Glutamatergic neuron (in vitro differentiated cells): ENCODE results near the gene SLC30A3. TPM values are rescaled to one million over a fixed set of nuclear protein-coding genes. Genes with fewer than 3 reads are reported as not detected.

Source experiments
- DNase-seq: peaks from one replicate; pipeline ENCODE4 v3.0.0; 2022
- H3K27ac Mint-ChIP-seq: one replicate; pipeline ENCODE4 v1.8.0; 2020; ENCODE audit warnings: mild to moderate bottlenecking, mixed read lengths, inconsistent platforms; ENCODE audit not compliant: unreplicated experiment
- H3K27me3 Mint-ChIP-seq: one replicate; pipeline ENCODE4 v1.8.0; 2020; ENCODE audit warnings: mild to moderate bottlenecking, moderate library complexity, mixed read lengths, inconsistent platforms; ENCODE audit not compliant: unreplicated experiment
- H3K36me3 Mint-ChIP-seq: one replicate; pipeline ENCODE4 v1.8.0; 2020; ENCODE audit warnings: mild to moderate bottlenecking, mixed read lengths, inconsistent platforms; ENCODE audit not compliant: unreplicated experiment
- H3K4me1 Mint-ChIP-seq: one replicate; pipeline ENCODE4 v1.8.0; 2020; ENCODE audit warnings: mild to moderate bottlenecking, low read depth, mixed read lengths, inconsistent platforms; ENCODE audit not compliant: unreplicated experiment
- H3K4me3 Mint-ChIP-seq: one replicate; pipeline ENCODE4 v1.8.0; 2020; ENCODE audit warnings: mild to moderate bottlenecking, mixed read lengths, inconsistent platforms; ENCODE audit not compliant: unreplicated experiment
- H3K9me3 Mint-ChIP-seq: one replicate; pipeline ENCODE4 v1.8.0; 2020; ENCODE audit warnings: mild to moderate bottlenecking, moderate library complexity, mixed read lengths, inconsistent platforms; ENCODE audit not compliant: unreplicated experiment
- long read RNA-seq: library from polyadenylated mRNA; unstranded; transcript quantifications from one replicate; pipeline ENCODE4 v2.0.0, GENCODE V29; 2020; ENCODE audit not compliant: unreplicated experiment
- total RNA-seq: library from RNA; stranded (reverse); fragmentation: NEBNext Ultra II Directional; extraction: Animal tissue kit (Norgen Biotek cat#: 25700); gene quantifications from one replicate; pipeline ENCODE4 v1.2.1, GENCODE V29; 2021; ENCODE audit not compliant: unreplicated experiment
- TF ChIP-seq, protein P1 (sequence below): fragments of 200-600 bp; sonication (generic); IDR thresholded peaks from one replicate; pipeline ENCODE4 v1.5.0; 2021; ENCODE audit not compliant: partially characterized antibody, unreplicated experiment

SLC30A3 gene, protein sequence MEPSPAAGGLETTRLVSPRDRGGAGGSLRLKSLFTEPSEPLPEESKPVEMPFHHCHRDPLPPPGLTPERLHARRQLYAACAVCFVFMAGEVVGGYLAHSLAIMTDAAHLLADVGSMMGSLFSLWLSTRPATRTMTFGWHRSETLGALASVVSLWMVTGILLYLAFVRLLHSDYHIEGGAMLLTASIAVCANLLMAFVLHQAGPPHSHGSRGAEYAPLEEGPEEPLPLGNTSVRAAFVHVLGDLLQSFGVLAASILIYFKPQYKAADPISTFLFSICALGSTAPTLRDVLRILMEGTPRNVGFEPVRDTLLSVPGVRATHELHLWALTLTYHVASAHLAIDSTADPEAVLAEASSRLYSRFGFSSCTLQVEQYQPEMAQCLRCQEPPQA
- total RNA-seq = 1.3 TPM
- long read RNA-seq = 0 reads

- peaks cover 27% of the 10 kb centered on the region for H3K27me3 Mint-ChIP-seq
- no peak within 1 kb of the TSS for H3K27ac Mint-ChIP-seq
- H3K4me1 Mint-ChIP-seq = peaks cover 11% of the 10 kb centered on the region
- H3K9me3 Mint-ChIP-seq = peaks cover 4% of the 10 kb centered on the region
- TF ChIP-seq, protein P1, sequence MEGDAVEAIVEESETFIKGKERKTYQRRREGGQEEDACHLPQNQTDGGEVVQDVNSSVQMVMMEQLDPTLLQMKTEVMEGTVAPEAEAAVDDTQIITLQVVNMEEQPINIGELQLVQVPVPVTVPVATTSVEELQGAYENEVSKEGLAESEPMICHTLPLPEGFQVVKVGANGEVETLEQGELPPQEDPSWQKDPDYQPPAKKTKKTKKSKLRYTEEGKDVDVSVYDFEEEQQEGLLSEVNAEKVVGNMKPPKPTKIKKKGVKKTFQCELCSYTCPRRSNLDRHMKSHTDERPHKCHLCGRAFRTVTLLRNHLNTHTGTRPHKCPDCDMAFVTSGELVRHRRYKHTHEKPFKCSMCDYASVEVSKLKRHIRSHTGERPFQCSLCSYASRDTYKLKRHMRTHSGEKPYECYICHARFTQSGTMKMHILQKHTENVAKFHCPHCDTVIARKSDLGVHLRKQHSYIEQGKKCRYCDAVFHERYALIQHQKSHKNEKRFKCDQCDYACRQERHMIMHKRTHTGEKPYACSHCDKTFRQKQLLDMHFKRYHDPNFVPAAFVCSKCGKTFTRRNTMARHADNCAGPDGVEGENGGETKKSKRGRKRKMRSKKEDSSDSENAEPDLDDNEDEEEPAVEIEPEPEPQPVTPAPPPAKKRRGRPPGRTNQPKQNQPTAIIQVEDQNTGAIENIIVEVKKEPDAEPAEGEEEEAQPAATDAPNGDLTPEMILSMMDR = no peak
- peak; percentile 60 for DNase-seq
- peaks cover 5% of the 10 kb centered on the region for H3K36me3 Mint-ChIP-seq
- peak within 1 kb of the TSS; percentile 82 for H3K4me3 Mint-ChIP-seq
These were observed at the start of gene SLC30A3 for GRCh38 chr2:27262379-27263286. Gene SLC30A3, minus strand, starts transcription at chr2:27263047. Its CDS starts 141 bp downstream, at chr2:27262906.

GRCh38 chr2:27312152-27312551, 49.3 kb upstream of the SLC30A3 start:
- DNase-seq = no peak
- peaks cover 15% of the 10 kb centered on the region for H3K36me3 Mint-ChIP-seq
- H3K4me1 Mint-ChIP-seq = peaks cover 4% of the 10 kb centered on the region
- H3K27ac Mint-ChIP-seq = no peak overlapping the region
- no peaks in the 10 kb centered on the region for H3K9me3 Mint-ChIP-seq
- peaks cover 9% of the 10 kb centered on the region for H3K27me3 Mint-ChIP-seq
- H3K4me3 Mint-ChIP-seq = peak overlapping the region; percentile 15
- TF ChIP-seq, protein P1 = no peak

DNA sequence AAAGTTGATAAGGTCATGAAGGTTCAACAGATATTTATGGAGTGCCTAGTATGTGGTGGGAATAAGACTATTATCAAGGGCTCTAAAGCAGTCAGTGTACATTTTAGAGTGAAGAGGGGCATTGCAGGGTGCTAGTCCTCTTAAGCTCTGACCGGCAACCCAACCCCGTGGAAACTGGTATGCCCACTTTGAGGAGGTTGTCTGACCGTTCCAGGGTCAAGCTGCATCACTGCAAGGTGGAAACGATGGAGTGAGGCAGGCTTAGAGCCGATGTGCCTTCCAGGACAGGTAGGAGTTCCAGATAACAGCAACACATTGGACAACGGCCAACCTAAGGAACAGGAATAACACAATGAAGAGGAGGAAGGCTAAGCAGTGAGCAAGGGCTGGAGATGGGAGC, 46.8 kb upstream of the SLC30A3 start:
- DNase-seq = no peak
- TF ChIP-seq, protein P1 = no peak
- no peak overlapping the region for H3K27ac Mint-ChIP-seq
- no peak overlapping the region for H3K4me3 Mint-ChIP-seq
- H3K4me1 Mint-ChIP-seq = peaks cover 4% of the 10 kb centered on the region
- H3K9me3 Mint-ChIP-seq = peaks cover 2% of the 10 kb centered on the region
- peaks cover 13% of the 10 kb centered on the region for H3K36me3 Mint-ChIP-seq
- H3K27me3 Mint-ChIP-seq = peaks cover 12% of the 10 kb centered on the region

DNA sequence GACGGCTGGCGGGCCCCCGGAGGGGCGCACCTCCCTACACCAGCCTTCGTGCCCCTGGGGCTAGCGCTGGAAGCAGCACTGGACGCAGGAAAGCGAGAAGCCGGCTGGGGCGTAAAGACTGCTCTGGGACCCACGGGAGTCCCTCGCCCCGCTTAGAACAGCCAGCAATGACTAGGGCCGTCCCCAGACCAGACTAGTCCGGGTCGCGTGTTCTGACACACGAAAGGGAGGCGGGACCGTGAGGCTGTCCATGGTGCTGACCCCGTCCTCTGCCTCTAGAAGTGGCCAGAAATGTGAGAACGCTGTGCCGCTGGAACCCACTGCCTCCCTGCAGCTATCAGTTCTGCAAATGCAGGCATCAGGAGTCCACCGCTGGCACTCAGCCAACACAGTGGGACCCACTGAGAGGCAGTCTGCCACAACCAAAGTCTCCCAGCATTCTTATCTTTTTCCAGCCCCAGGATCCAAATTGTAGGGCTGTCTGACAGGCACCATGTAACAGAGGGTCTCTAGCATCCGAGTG, 45.6 kb upstream of the SLC30A3 start, which contains the start of gene UCN:
UCN (minus strand) TSS at position 87 of the 523 bp plus-strand sequence. CDS start 550 bp downstream, outside the sequence.
- peaks cover 9% of the 10 kb centered on the region for H3K36me3 Mint-ChIP-seq
- H3K4me3 Mint-ChIP-seq = peak within 1 kb of the TSS; percentile 30
- H3K9me3 Mint-ChIP-seq = peaks cover 2% of the 10 kb centered on the region
- H3K27me3 Mint-ChIP-seq = peaks cover 13% of the 10 kb centered on the region
- TF ChIP-seq, protein P1 = no peak
- H3K27ac Mint-ChIP-seq = no peak within 1 kb of the TSS
- DNase-seq = peak; percentile 63
- H3K4me1 Mint-ChIP-seq = peaks cover 4% of the 10 kb centered on the region
